ENCODE results near the gene NPHP4. TPM values are rescaled to one million over a fixed set of nuclear protein-coding genes. Genes with fewer than 3 reads are reported as not detected.

The NPHP4 gene
- total RNA-seq, 1 donor, result 6.5 TPM

GRCh38 chr1:5972198-5972520 lies 20.1 kb downstream of the NPHP4 start:
- no peak overlapping the region for H3K4me3 ChIP-seq (ENCODE audit: low read depth, low read length)
- TF ChIP-seq CTCF (IDR thresholded peaks at IDR 0.05; ENCODE audit: insufficient read depth, low read depth, low read length), result no peak
- DNase-seq (ENCODE audit: low read depth), result no peak

- no peak for DNase-seq (ENCODE audit: low read depth)
- no peak overlapping the region for H3K4me3 ChIP-seq (ENCODE audit: low read depth, low read length)
- no peak for TF ChIP-seq CTCF (IDR thresholded peaks at IDR 0.05; ENCODE audit: insufficient read depth, low read depth, low read length)
Observed at GRCh38 chr1:5971471-5972197, 20.6 kb downstream of the NPHP4 start.

- no peak for TF ChIP-seq CTCF (IDR thresholded peaks at IDR 0.05; ENCODE audit: insufficient read depth, low read depth, low read length)
- H3K4me3 ChIP-seq (ENCODE audit: low read depth, low read length), result no peak overlapping the region
- no peak for DNase-seq (ENCODE audit: low read depth)
Observed at GRCh38 chr1:5970610-5971273, 21.5 kb downstream of the NPHP4 start.

GRCh38 chr1:5969168-5969567 lies 23.1 kb downstream of the NPHP4 start:
- no peak for TF ChIP-seq CTCF (IDR thresholded peaks at IDR 0.05; ENCODE audit: insufficient read depth, low read depth, low read length)
- no peak overlapping the region for H3K4me3 ChIP-seq (ENCODE audit: low read depth, low read length)
- DNase-seq (ENCODE audit: low read depth), result no peak

- no peak for DNase-seq (ENCODE audit: low read depth)
- TF ChIP-seq CTCF (IDR thresholded peaks at IDR 0.05; ENCODE audit: insufficient read depth, low read depth, low read length), result no peak
- H3K4me3 ChIP-seq (ENCODE audit: low read depth, low read length), result no peak overlapping the region
Observed at GRCh38 chr1:5968161-5968736, 24.0 kb downstream of the NPHP4 start.

- no peak overlapping the region for H3K4me3 ChIP-seq (ENCODE audit: low read depth, low read length)
- no peak for TF ChIP-seq CTCF (IDR thresholded peaks at IDR 0.05; ENCODE audit: insufficient read depth, low read depth, low read length)
- DNase-seq (ENCODE audit: low read depth), result no peak
Observed at GRCh38 chr1:5967351-5968160, 24.7 kb downstream of the NPHP4 start.

Data from fibroblast of villous mesenchyme (primary cell).